AG09319 (cell line): ENCODE data around the gene KLHL30.
A peak's percentile ranks its signal among the peaks of the same experiment; 100 is the strongest.
"Not testable (repeated sequence)": the region's sequence is repeated elsewhere in the genome, so short reads cannot be mapped to it uniquely, and the experiment has no call there.

ENCODE experiments used
- DNase-seq: peaks from one replicate; pipeline ENCODE4 v3.0.0-alpha.2; 2010; ENCODE audit warnings: low read depth; ENCODE audit errors: extremely low read depth
- CTCF ChIP-seq: IDR thresholded peaks from 2 replicates; pipeline ENCODE4 v1.5.1; 2011; ENCODE audit warnings: low read depth, mild to moderate bottlenecking, inconsistent platforms, low read length, moderate library complexity

Gene KLHL30

GRCh38 chr2:238169708-238170251 lies 31.3 kb downstream of the KLHL30 start:
- no peak for TF ChIP-seq CTCF
- DNase-seq, result peak; percentile 81

- no peak for DNase-seq
- no peak for TF ChIP-seq CTCF
Observed at GRCh38 chr2:238170386-238171071, 32.1 kb downstream of the KLHL30 start.

- DNase-seq, result not testable (repeated sequence)
Observed at GRCh38 chr2:238171072-238171431, 32.6 kb downstream of the KLHL30 start.

- no peak for DNase-seq
- no peak for TF ChIP-seq CTCF
Observed at GRCh38 chr2:238171575-238172187, 33.2 kb downstream of the KLHL30 start.

- TF ChIP-seq CTCF, result no peak
- no peak for DNase-seq
Observed at GRCh38 chr2:238172439-238172838, 34.0 kb downstream of the KLHL30 start.

- no peak for DNase-seq
- TF ChIP-seq CTCF, result no peak; the same call in 1 of the 2 replicates
Observed at GRCh38 chr2:238173692-238174091, 35.2 kb downstream of the KLHL30 start.

- no peak for TF ChIP-seq CTCF
- DNase-seq, result no peak
Observed at GRCh38 chr2:238174291-238174690, 35.8 kb downstream of the KLHL30 start.
